Measurements from ENCODE around the gene EPC1. TPM values are rescaled to one million over a fixed set of nuclear protein-coding genes. Genes with fewer than 3 reads are reported as not detected.
"Not testable (repeated sequence)": the region's sequence is repeated elsewhere in the genome, so short reads cannot be mapped to it uniquely, and the experiment has no call there.

EPC1 gene, protein sequence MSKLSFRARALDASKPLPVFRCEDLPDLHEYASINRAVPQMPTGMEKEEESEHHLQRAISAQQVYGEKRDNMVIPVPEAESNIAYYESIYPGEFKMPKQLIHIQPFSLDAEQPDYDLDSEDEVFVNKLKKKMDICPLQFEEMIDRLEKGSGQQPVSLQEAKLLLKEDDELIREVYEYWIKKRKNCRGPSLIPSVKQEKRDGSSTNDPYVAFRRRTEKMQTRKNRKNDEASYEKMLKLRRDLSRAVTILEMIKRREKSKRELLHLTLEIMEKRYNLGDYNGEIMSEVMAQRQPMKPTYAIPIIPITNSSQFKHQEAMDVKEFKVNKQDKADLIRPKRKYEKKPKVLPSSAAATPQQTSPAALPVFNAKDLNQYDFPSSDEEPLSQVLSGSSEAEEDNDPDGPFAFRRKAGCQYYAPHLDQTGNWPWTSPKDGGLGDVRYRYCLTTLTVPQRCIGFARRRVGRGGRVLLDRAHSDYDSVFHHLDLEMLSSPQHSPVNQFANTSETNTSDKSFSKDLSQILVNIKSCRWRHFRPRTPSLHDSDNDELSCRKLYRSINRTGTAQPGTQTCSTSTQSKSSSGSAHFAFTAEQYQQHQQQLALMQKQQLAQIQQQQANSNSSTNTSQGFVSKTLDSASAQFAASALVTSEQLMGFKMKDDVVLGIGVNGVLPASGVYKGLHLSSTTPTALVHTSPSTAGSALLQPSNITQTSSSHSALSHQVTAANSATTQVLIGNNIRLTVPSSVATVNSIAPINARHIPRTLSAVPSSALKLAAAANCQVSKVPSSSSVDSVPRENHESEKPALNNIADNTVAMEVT
- total RNA-seq (2014; rRNA removed; shearing (Covaris generic)) = 10.1 and 19.1 TPM in 2 replicates
- 8.6 and 11.7 TPM in 2 replicates for polyA plus RNA-seq (2015; cell fraction: cytosol; rRNA removed)
- 22.5 and 29.1 TPM in 2 replicates for polyA plus RNA-seq (2015; cell fraction: nucleus; rRNA removed)

DNA sequence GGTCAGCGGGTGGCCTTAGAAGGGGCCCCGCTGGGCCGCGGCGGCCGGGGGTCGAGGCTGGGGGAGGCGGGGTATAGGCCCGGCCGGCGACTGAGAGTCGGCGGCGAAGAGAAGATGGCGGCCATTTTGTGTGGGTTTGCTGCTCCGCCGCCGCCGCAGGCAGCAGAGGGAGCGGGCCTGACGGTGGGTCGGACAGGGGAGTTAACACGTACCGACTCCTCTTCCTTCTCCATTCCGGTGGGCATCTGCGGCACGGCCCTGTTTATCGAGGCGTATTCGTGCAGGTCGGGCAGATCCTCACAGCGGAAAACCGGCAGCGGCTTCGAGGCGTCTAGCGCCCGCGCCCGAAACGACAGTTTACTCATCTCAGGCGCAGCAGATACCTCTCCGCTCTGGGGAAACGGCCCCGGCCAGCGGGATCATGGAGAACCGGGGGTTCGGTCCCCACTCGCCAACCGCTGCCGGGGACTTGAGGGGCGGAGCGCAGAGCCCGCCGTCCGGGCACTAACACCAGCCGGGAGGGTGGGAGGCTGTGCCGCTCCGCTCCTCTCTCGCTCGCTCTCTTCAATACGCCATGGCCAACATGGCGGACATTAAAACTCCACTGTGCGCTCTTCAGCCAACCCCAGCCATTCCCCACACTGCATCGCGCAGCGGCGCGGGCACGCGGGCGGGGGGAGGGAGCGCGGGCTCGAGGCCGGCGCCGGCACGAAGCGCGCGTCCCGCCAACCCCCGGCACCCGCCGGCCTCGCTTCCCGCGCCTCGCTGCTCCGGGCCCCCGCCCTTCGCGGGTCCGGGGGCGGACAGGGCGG, at the start of gene EPC1:
TSS of gene EPC1 (minus strand) at position 608 of the 812 bp plus-strand sequence. CDS start at position 365, 243 bp downstream.
- DNase-seq (ENCODE audit: low read depth) = peak; percentile 79

DNA sequence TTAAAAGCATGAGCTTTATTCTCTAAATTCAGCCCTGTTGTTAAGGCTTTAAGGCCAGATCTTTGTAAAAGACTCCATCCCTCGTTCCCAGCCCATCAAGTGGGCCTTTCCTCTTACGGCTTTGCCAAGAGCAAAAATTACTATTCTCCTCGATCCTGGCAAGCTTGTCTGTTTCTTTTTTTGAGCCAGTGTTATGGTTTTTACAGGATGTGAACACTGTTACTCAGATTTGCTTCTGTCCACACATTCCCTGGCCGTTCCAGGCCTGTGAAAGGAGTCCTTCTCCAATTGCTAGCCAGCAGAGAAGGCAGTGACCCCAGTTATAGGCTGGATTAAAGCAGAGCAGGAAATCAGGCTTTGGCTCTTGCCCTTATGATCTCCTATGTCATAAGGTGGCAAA, 47.0 kb upstream of the EPC1 start:
- DNase-seq (ENCODE audit: low read depth) = no peak

DNA sequence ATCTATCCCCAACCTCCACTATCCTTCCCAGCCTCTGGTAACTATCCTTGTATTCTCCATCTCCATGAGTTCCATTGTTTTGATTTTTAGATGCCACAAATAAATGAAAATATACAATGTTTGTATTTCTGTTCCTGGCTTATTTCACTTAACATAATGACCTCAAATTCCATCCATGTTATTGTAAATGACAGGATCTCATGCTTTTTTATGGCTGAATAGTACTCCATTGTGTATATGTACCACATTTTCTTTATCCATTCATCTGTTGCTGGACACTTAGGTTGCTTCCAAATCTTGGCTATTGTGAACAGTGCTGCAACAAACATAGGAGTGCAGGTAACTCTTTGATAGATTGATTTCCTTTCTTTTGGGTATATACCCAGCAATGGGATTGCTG, 45.3 kb upstream of the EPC1 start:
- not testable (repeated sequence) for DNase-seq (ENCODE audit: low read depth)

DNA sequence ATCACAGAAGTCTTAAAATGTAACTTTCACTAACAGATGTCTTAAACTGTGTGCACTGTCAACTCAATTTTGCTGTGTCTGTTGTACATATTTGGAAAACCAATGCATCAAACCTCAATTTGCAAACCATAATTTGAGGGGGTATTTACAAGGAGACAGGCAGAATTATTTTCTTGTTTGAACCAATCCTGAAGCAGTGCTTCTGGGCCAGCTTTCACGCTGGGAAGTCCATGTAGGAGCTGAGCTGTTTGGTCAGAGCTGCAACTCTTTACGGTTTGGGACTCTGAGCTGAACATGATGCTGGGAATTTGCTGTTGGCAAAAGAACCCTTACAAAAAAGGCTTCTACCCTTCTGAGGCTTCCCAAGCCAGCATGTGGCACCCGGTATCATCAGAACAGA, 43.2 kb upstream of the EPC1 start:
- DNase-seq (ENCODE audit: low read depth) = no peak

DNA sequence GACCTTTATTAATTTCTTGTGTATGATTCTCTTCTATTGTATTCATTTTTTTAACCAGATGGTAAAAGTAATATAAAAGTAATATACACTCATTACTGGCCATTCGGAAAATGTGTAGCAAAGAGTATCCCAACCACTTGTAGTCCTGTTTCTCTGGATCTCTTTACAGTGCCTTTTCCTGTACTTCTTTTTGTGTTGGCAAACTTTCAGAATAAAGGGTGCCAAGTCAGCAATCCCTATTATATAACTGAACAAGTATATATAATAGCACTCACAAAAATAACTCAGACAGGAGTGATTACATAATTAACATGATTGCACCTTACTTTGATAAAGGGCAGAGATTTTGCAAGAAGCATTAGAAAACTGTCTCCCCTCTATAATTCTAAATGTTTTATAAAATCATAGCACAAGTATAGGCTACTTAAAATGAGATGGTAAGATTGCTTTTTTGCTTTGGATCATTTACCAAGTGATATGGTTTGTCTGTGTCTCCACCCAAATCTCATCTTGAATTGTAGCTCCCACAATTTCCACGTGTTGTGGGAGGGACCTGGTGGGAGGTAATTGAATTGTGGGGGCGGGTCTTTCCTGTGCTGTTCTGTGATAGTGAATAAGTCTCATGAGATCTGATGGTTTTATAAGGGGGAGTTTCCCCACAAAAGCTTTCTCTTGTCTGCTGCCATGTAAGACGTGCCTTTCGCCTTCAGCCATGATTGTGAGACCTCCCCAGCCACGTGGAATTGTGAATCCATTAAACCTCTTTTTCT, 41.5 kb upstream of the EPC1 start:
- no peak for DNase-seq (ENCODE audit: low read depth)

DNA sequence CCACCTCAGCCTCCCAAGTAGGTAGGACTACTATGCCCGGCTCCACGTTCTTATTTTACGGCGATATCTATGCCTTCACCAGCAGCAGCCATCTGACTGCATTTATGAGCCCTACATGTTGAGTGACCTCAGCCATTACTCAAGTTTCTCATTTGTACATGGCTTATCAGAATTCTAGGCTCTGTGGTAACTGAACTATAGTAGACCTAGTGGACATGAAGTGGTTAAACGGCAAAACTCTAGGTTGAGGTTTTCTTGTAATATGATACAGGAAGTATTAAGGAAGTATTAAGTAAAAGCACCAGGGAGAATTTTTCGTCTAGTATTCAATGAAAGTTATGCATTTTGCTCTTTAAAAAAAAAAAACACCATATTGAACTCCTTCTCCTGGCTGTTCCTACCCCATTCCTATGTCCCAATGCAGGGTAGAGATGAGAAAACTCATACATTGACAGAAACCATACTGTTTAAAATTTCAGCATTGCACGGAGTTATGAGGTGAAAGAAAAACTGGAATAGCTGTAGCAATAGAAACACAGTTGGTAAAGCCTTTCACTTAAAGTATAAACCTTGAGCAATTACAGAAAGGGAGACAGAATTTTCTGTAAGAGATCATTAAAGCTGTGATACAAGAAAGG, 39.8 kb upstream of the EPC1 start:
- DNase-seq (ENCODE audit: low read depth) = peak; percentile 32

DNA sequence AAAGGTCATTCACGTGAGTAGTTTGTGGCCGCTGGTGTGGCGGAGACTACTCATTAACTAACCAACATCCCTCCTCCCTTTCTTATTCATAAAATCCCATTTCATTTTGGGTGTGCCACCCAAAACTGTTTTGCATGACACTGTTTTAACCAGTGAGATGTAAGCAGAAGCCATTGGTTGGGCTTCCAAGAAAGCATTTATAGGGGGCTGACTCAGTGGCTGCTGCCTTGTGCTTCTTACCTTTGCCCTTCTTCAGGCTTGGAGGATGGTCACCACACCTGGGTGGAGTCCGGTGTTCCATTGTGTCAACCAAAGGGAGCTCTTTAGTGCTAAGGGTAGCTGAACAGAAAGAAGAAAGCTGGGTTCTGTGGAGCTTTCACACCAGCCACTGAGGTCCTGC, 37.2 kb upstream of the EPC1 start:
- no peak for DNase-seq (ENCODE audit: low read depth)

DNA sequence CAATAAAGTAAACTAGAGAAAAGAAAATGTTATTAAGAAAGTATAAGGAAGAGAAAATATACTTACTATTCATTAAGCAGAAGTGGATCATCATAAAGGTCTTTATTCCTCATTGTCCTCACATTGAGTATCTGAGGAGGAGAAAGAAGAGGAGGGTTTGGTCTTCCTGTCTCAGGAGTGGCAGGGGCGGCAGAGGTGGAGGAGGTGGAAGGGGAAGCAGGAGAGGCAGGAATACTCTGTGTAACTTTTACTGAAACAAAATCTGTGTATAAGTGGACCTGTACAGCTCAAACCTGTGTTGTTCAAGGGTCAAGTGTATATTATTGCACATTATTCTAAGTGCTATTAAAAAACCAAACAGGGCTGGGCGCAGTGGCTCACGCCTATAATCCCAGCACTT, 34.2 kb upstream of the EPC1 start:
- no peak for DNase-seq (ENCODE audit: low read depth)

DNA sequence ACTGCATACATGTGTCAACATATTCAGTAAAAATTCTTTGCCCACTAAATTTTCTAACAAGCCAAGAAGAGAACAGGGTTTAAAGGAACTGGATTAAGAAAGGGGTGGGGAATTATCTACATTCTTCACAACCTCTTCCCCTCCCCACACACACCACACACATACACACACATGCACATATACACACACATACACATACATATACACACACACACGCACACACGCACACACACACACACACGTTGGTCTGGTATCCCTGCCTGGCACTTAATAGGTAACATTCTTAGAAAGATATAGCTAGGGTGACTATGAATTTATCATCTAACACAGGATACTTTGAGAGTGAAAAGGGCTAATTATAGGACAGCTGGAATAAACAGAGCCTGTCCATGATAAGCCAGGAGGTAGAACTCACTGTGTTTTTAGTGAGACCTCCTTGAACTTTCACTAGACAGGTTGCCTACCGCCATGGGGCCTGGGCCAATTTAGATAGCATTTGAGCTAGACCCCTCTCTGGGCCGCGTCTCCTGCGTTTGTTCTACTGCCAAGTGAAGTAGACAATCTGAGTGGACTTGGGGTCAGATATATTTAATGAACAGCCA, 33.1 kb upstream of the EPC1 start:
- no peak for DNase-seq (ENCODE audit: low read depth)

DNA sequence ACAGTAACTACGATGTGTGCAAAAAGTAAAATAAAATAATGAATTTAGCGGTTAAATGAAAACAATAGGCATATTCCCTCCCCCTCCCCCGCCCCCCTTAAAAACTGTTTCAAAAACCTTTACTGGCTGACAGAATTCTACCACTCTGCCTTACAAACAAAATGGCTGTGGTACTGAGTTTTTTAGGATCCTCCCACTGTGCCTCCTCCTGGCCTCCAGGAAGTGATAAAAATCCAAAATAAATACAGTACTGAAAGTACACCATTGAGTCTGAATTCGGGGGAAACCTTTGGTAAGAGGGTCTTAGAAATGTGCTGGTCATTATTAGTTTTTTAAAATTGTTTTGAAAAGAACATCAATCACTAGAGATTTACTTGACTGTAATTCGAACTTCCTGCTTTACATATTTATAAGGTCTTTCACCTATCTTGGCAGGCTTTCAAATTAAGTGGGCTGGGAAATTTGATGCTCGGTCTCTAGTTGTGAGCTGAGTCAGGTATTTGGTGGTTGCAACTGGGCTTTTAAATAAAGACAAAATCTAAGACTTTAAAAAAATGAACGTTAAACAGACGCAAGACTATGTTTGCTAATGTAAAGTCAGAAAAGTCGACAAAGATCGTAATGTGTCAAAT, 32.5 kb upstream of the EPC1 start:
- peak; percentile 65 for DNase-seq (ENCODE audit: low read depth)

DNA sequence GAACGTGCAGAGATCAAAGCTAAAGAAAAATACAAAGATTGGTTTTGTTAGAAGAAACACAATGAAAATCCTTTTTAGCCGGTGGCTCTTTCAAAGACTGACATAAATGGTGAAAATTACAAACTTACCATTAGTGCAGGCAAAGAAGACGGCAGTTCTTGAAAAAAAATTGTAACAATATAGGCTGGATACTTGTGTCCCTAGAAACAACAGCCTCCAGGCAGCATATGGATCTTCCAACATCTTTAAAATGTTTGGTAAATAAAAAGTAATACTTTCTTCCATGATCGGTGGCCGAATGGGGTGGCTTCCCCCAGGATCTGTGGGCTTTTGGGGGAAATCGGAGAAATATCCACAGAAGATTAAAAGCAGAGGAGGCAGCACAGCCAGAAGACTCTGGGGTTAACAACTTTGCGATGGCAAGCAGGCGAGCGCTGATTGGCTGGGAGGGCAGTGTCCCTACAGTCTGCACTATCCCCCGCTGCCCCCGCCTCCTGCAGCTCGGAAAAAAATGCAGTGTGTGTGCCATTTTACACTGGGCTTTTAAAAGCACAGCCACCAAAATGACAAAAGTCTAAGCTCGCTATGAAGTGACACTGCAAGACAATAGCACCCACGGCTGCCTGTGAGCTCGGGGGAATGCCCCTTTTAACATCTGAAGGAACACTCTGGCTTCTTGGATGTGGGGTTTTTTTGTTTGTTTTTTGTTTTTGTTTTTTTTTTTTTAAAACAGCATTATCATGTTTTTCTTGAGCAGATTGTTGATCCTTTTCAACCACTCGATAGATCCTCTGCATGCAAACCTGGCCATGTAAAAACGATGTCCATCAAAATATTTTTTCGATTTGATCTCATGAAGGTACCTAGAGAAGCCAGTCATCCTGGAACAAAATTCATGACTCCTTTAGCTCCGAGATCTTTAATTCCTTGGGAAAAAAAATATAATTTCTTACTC, 31.7 kb upstream of the EPC1 start:
- DNase-seq (ENCODE audit: low read depth) = peak; percentile 86

DNA sequence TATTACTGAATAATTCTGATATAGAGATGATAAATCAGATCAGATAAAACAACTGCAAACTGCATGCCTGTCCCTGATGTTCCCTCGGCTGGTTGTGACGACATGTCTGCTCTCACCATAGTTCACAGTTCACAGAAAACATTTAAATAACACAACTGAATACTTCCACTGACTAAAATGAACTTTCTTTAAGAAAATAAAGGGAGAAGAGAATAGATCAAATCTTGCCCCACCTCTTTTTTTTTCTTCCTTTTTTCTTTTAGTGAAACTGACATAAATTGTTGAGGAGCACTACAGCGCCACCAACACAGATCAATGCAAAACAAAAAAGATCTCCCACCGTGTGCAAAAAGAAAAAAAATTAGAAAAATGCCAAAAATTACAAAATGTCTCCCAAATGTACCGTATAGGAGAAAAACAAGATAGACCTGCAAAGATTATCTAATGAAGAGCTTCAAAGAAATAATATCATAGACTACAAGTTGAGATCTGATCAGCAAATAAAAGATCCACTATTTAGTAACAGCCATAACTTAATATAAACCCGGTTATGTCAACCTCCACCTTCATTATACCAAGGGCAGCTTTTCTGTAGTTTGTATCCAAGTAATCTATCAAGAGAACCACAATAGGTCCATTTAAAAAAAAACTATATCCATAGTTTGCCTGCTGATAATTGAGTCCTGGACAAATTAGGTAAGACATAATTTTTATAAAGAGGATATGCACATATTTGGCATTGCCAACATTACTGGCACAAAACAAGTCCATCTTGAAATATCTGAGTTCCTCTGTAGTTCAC, 30.7 kb upstream of the EPC1 start:
- DNase-seq (ENCODE audit: low read depth) = peak; percentile 62

DNA sequence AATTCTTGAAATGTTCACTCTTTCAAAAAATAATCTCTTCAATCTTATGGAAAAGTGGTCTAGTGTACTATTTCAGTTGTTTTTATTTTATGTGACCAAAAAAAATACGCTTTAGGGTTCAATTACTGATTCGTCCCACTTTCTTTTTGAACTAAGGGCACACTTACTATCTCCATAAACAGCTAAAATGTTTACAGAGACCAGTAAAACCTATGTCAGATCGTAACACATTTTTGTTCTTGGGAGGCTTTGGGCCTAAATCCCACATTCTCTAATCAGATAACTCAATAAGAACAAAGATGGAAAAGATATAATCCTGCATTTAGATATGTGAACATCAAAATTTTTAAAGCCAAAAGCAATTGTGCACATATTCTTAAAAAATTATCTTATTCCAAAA, 29.8 kb upstream of the EPC1 start:
- DNase-seq (ENCODE audit: low read depth) = no peak

DNA sequence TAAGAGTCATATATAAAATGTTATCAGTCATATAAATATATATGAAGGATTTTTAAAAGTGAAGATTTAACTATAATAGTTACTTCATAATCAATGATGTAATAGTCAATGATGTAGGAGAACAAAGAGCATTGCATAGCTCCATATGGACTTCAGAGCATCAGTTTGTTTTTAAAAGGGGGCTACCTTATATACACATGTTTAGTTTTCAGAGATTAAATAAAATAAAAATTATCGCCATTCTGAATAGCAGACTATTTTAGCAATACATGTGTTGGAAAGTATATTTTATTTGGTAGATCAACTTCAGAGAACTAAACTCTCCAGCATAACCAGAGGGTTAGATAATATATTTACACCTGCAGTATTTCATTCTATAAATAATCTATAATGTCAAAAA, 29.1 kb upstream of the EPC1 start:
- DNase-seq (ENCODE audit: low read depth) = no peak

DNA sequence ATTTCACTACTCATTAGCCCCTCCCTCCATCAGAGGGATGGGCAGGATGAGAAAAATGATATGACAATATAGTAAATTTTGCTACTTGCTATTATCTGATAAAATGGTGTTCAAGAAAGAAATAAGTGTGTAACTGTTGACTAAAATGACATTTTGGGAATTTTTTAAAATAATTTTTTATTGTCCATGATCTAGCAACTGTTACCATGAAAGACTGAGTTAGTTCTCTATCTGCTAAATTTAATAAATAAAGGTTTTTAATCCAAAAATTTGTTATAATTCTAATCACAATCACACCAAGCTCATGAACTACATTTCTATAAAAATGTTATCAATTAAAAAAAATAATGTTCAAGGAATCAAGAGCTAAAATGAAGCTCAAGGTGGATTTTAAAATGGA, 28.7 kb upstream of the EPC1 start:
- no peak for DNase-seq (ENCODE audit: low read depth)

DNA sequence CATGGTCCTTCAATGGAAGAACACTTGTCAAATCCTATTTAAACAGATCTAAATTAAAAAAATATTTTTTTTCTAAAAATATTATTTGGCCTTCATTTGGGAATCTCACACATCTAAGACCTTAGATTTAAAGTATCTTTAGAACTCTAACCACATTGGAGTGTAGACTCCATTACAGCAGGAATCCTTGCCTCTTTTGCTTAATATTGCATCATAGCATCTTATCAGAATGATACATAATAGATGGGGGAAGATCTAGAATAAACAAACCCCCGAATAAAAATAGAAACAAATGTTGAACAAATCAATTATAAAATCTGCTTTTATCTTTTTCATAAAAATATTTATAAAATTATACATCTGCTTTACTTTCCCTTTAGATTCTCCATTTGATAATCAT, 27.6 kb upstream of the EPC1 start:
- no peak for DNase-seq (ENCODE audit: low read depth)

DNA sequence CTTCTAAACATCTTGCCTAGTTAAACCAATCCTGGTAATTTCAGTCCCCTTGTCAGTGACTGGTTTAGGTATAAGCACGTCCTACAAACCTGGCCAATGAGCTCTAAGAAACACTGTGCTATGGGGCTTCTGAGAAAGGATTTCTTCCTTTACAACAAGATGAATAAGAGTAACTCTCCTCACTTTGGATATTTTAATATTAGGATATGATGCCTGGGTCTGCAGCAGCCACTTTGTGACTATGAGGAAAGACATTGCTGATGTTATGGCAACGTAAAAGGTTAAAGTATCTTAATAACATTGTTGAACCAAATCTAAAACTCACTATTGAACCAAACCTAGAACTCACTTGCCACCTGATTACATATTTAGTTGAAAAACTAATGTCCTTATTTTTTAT, 26.5 kb upstream of the EPC1 start:
- DNase-seq (ENCODE audit: low read depth) = no peak

Data from HT1080 (cell line).